ENCODE measurements around the gene WWC2. TPM values are rescaled to one million over a fixed set of nuclear protein-coding genes. Genes with fewer than 3 reads are reported as not detected.

The WWC2 gene
- total RNA-seq, 1 donor from 2014 or later: 39.6 TPM

DNA sequence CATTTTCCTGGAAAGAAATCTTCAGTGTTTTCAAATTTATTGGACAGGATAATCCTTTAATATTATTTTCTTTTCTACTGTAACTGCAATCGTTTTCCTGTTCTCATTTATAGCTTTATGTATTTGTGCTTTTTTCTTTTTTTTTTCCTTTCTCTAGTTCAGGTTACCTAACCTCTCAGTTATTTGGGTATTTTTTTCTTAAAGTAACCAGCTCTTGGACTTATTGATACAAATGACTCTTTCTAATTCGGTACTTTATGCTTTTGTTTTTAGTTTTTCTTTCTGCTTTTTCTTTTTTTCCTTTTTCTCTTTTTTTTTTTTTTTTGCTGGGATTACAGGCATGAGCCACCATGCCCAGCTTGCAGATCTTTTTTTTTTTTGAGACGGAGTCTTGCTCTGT is 25.2 kb downstream of the WWC2 start:
- Mint-ChIP-seq H3K4me1 (peaks cover 4% of the 10 kb centered on the region), H3K27me3 (ENCODE audit: insufficient read depth, low read depth) (no peaks in the 10 kb centered on the region), H3K27ac (no peak overlapping the region), H3K9me3 (no peaks in the 10 kb centered on the region), H3K36me3 (no peaks in the 10 kb centered on the region), H3K4me3 (no peak overlapping the region)
- peaks cover 98% of the 10 kb centered on the region for H3K79me2 ChIP-seq (ENCODE audit: low read depth)
- peaks cover 2% of the 10 kb centered on the region for H3F3A ChIP-seq (ENCODE audit: low read depth)
- H3K36me3 ChIP-seq: no peaks in the 10 kb centered on the region
- H3K27ac ChIP-seq: no peak overlapping the region
- no peak overlapping the region for H3K4me2 ChIP-seq
- H3K4me3 ChIP-seq: no peak overlapping the region
- no peaks in the 10 kb centered on the region for H3K27me3 ChIP-seq
- TF ChIP-seq, protein P1, sequence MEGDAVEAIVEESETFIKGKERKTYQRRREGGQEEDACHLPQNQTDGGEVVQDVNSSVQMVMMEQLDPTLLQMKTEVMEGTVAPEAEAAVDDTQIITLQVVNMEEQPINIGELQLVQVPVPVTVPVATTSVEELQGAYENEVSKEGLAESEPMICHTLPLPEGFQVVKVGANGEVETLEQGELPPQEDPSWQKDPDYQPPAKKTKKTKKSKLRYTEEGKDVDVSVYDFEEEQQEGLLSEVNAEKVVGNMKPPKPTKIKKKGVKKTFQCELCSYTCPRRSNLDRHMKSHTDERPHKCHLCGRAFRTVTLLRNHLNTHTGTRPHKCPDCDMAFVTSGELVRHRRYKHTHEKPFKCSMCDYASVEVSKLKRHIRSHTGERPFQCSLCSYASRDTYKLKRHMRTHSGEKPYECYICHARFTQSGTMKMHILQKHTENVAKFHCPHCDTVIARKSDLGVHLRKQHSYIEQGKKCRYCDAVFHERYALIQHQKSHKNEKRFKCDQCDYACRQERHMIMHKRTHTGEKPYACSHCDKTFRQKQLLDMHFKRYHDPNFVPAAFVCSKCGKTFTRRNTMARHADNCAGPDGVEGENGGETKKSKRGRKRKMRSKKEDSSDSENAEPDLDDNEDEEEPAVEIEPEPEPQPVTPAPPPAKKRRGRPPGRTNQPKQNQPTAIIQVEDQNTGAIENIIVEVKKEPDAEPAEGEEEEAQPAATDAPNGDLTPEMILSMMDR (IDR thresholded peaks at IDR 0.05): no peak
- TF ChIP-seq EZH2 (IDR thresholded peaks at IDR 0.05): no peak
- H4K20me1 ChIP-seq (ENCODE audit: low read depth): peaks cover 29% of the 10 kb centered on the region
- peaks cover 6% of the 10 kb centered on the region for H3K4me1 ChIP-seq
- no peak overlapping the region for H3K9ac ChIP-seq
- no peak for DNase-seq (ENCODE audit: low spot score)
- no peak overlapping the region for H2AFZ ChIP-seq (replicated peaks)
- H3K9me3 ChIP-seq (ENCODE audit: low read depth): no peaks in the 10 kb centered on the region

- Histone ChIP-seq H2AFZ (replicated peaks) (no peak overlapping the region), H3K27ac (no peak overlapping the region), H3F3A (ENCODE audit: low read depth) (no peaks in the 10 kb centered on the region), H4K20me1 (ENCODE audit: low read depth) (peaks cover 32% of the 10 kb centered on the region), H3K36me3 (no peaks in the 10 kb centered on the region), H3K9me3 (ENCODE audit: low read depth) (no peaks in the 10 kb centered on the region), H3K79me2 (ENCODE audit: low read depth) (peaks cover 98% of the 10 kb centered on the region), H3K4me2 (no peak overlapping the region), H3K9ac (no peak overlapping the region), H3K4me1 (no peaks in the 10 kb centered on the region), H3K4me3 (no peak overlapping the region), H3K27me3 (no peaks in the 10 kb centered on the region)
- H3K9me3 Mint-ChIP-seq: no peaks in the 10 kb centered on the region
- H3K4me3 Mint-ChIP-seq: no peak overlapping the region
- no peaks in the 10 kb centered on the region for H3K27me3 Mint-ChIP-seq (ENCODE audit: insufficient read depth, low read depth)
- TF ChIP-seq, protein P1 (IDR thresholded peaks at IDR 0.05): no peak
- no peak for TF ChIP-seq EZH2 (IDR thresholded peaks at IDR 0.05)
- no peak for TF ChIP-seq EZH2phosphoT487 (IDR thresholded peaks at IDR 0.05)
- no peaks in the 10 kb centered on the region for H3K4me1 Mint-ChIP-seq
- no peaks in the 10 kb centered on the region for H3K36me3 Mint-ChIP-seq
- DNase-seq (ENCODE audit: low spot score): no peak
- no peak overlapping the region for H3K27ac Mint-ChIP-seq
These were observed 25.8 kb downstream of the WWC2 start for GRCh38 chr4:183124865-183125264.

GRCh38 chr4:183129125-183129524 is 30.1 kb downstream of the WWC2 start:
- TF ChIP-seq, protein P1 (IDR thresholded peaks at IDR 0.05): no peak
- TF ChIP-seq EZH2 (IDR thresholded peaks at IDR 0.05) (no peak), EZH2phosphoT487 (IDR thresholded peaks at IDR 0.05) (no peak)
- Mint-ChIP-seq H3K36me3 (peaks cover 3% of the 10 kb centered on the region), H3K27ac (no peak overlapping the region), H3K27me3 (ENCODE audit: insufficient read depth, low read depth) (peaks cover 2% of the 10 kb centered on the region), H3K9me3 (peaks cover 4% of the 10 kb centered on the region), H3K4me1 (no peaks in the 10 kb centered on the region), H3K4me3 (no peak overlapping the region)
- Histone ChIP-seq H3K4me2 (no peak overlapping the region), H3K27me3 (no peaks in the 10 kb centered on the region), H3K4me3 (no peak overlapping the region), H3K4me1 (peaks cover 12% of the 10 kb centered on the region), H2AFZ (replicated peaks) (no peak overlapping the region), H3K36me3 (no peaks in the 10 kb centered on the region), H3K27ac (no peak overlapping the region), H4K20me1 (ENCODE audit: low read depth) (peaks cover 53% of the 10 kb centered on the region), H3K9me3 (ENCODE audit: low read depth) (no peaks in the 10 kb centered on the region), H3K9ac (no peak overlapping the region), H3F3A (ENCODE audit: low read depth) (peaks cover 4% of the 10 kb centered on the region), H3K79me2 (ENCODE audit: low read depth) (peaks cover 98% of the 10 kb centered on the region)
- no peak for DNase-seq (ENCODE audit: low spot score)
